HG02610 (cell line): ENCODE measurements around the gene ERC1.

ENCODE experiments used
- ATAC-seq: cut with Tn5 transposase; IDR thresholded peaks from one replicate; pipeline ENCODE4 v1.9.1; 2021; ENCODE audit warnings: mild to moderate bottlenecking, moderate library complexity; ENCODE audit not compliant: unreplicated experiment

Gene ERC1

GRCh38 chr12:1527789-1528188 is 536.8 kb downstream of the ERC1 start:
- no peak for ATAC-seq

DNA sequence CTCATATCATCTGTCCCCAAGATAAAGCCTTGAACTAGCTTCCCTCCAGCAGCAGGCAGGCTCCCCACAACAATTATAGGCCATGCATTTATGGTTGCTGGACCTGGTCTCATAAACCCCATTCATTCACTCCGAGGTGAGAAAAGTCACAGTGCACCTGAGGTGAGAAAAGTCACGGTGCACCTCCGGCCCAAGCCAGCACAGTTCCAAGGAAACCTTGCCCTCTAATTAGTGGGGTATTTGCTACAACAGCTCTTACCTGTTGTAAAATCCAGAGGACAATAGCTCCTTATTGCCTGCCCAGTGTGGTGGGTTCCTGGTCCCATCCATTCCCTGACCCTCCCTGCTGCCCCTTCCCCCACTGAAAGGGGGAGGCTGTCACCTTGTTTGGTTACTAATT is 537.8 kb downstream of the ERC1 start:
- ATAC-seq, result no peak

DNA sequence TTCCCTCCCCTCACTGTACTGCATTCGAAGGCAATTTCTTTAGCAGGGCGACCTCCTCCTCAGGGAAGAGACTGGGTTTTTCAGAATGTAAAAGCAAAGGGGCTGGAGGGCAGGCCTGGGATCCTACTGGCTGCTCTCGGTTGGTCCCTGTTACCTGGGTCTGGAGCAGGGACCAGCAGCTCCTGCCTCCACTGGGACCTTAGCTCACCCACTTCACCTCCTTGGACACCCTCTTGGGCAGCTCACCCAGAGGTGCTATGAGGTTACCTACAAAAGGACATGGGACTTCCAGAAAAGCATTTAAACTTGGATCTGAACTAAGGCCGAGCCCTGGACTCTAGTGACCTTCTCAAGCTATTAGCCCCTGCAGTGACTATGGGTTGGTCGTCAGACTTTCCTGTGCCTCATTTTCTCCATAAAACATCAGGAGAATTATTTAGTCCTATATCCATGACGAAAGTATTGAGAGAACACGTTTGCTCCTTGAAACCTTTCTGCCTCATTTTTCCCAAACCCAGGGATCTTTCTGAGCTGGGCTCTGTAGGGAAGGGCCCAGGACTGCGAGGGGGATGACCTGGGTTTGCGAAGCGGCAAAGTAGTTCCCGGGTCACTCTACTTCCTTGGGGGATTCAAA is 538.3 kb downstream of the ERC1 start:
- no peak for ATAC-seq

DNA sequence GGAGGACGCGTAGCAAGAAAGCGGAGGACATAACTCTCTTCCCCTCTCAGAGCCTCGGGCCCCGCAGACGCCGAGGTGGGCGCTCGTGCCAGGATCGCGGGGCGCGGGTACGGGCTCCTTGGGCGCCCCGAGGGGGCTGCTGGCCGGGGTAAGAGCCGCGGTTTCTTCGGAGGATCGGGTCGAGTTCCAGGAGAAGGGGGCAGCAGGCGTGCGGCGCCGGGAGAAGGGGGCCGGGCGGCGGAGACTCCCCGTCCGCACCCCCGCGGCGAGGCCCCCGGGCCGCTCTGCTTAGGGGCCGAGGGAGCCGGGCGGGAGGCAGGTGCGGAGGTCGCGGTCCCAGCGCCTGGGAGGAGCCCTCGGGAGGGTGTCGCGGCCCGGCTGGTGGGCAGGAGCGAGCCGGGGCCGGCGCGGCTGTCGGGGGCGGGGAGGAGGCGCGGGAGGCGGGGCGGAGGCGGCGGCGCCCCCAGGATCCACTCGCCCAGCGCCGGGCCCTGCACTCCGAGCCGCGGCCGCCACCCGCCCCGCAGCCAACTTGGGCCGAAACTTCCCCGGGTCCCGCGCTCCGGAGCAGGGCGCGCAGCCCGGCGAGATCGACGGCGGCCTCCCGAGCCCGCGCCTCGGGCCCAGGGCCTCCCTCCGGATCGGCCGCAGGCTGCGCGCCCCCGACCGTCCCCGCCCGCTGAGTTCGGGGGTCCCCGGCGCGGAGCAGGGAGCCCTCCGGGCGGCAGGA is 539.0 kb downstream of the ERC1 start:
- no peak for ATAC-seq

GRCh38 chr12:1530592-1531152 is 539.6 kb downstream of the ERC1 start:
- no peak for ATAC-seq

GRCh38 chr12:1531153-1531653 is 540.2 kb downstream of the ERC1 start:
- no peak for ATAC-seq

- no peak for ATAC-seq
Measured at GRCh38 chr12:1531654-1532374, 540.8 kb downstream of the ERC1 start.

DNA sequence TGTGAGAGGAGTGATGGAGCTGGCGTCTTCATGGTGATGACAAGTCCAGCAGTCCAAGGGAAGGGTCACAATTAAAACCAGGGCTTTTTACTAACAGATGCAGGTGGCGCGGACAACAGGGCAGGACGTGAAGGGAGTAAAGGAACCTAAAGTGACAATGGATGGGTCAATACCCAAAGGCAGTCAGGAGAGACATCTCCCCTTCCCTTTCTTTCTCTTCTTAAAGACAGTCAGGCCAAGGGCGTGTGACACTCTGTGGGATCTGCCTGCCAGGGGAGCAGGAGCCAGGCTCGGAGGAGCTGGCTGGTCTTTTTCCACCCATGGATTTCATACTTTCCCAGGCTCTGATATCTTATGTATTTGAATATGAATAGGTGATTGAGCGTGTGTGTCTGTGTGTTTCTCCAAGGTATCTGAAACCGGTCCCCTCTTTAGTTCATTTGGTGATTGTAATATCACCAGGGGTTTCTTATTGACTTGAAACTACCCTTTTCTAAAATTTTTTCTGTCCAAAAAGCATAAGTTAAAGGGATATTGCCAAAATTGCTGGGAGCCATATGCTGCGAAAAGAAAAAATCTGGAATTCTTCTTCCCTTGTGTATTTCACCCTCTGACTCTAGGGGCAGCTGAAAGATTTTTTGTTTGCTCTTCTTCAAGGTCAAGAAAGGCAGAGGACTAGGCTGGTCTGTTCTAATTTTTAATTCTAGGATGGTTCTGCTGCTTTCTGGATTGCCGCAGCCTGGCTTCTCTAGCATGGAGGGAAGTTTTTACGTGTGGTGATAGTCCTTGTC is 541.5 kb downstream of the ERC1 start:
- ATAC-seq, result no peak

DNA sequence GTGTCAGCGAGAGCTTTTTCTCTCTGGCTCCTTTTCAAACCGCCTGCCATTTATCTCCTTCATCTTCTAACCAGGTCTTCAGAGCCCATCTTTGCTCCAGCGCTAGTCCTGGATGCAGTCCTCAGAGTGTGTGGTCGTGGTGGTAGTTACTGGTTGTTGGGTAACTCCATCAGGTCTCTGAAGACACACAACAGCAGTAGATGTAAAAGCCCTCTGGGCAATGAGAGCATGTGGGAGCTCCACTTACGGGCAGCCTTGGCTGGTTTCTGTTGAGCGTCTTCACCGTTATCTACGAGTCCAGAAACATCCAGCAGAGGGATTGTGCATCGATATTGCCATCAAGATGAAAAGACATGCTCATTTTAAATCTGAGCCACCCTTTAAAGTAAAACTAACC is 542.2 kb downstream of the ERC1 start:
- no peak for ATAC-seq

GRCh38 chr12:1533602-1534304 is 542.7 kb downstream of the ERC1 start:
- ATAC-seq, result peak; percentile 62

DNA sequence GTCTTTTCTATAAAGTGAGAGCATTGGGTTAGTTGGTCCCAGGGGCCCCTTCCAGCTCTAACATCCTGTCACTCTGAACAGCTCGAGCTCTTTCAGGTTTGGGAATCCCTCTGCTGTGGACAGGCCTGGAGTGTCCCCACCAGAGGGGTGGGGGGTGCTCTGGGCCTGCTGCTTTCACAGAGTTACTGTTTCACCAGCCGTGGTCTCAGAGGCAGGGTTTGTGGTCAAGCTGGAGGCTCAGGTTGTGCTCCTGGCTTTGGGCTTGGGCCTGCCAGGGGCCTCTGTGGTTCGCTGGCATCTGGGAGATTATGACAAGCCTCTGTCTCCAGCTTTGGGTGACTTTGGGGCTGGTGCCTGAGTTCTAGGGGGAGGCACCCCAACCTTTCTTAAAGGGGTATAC is 543.7 kb downstream of the ERC1 start:
- ATAC-seq, result peak; percentile 27

DNA sequence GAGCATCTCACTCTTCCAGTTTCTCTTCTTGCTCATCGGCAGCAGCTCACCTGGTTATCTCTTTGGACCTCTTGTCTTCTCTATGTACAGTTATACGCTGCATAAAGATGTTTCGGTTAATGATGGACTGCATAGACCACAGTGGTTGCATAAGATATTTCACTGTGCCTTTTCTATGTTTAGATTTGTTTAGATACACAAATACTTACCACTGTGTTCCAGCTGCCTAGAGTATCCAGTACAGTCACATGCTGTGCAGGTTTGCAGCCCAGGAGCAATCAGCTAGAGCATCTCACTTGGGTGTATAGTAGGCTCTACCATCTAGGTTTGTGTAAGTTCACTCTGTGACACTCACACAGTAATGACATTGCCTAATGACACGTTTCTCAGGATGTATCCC is 545.8 kb downstream of the ERC1 start:
- ATAC-seq, result no peak

DNA sequence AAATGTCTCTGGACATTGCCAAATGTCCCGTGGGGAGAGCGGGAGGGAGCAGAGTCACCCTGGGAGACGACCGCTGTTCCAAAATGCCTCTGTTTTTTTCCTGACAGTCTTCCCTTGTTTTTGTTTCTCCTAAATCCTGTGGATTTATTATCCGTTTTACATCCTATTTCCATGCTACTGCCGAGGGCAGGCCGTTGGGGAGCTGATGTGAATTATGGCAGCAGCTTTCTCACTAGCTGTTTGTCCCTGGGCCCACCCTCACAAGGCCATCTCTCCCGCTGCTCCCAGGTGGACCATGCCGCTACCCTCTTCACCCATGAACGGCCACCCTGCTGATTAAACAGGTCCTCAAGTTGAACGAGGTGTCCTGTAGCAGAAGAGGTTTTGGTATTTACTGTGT is 548.1 kb downstream of the ERC1 start:
- ATAC-seq, result no peak

DNA sequence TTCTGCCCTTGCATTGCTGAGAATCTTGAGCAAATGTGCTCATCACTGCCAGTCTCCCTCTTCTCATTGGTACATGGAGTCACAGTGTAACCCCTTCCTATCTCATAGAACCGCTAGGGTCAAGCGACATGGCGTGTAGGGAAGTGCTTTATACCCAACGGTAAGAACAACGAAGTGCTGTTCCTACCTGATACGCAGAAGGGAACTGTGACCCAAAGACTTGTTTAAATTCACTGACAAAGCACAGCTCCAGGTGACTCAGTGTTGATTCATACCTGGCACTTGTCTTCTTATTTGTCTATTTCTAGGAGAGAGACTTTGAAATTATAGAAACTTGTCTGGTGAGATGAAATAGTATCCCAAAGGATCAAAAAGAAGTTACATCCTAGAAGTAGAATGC is 549.7 kb downstream of the ERC1 start:
- ATAC-seq, result no peak

DNA sequence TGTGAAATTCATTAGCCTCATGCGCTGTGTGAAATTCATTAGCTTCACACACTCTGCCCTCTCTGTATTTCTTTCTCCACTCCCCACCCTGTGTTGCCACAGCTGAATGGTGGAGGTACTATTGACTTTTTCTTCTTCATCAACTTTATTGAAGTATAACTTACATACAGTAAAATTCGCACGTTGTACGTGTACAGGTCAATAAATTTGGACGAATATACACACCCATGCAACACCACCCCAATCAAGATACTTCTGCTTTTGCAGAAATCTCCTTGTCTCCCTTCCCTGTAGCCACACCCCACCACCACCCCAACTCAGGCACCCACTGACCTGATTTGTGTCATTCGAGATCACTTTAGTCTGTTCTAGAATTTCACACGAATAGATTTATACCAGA is 551.6 kb downstream of the ERC1 start:
- no peak for ATAC-seq

DNA sequence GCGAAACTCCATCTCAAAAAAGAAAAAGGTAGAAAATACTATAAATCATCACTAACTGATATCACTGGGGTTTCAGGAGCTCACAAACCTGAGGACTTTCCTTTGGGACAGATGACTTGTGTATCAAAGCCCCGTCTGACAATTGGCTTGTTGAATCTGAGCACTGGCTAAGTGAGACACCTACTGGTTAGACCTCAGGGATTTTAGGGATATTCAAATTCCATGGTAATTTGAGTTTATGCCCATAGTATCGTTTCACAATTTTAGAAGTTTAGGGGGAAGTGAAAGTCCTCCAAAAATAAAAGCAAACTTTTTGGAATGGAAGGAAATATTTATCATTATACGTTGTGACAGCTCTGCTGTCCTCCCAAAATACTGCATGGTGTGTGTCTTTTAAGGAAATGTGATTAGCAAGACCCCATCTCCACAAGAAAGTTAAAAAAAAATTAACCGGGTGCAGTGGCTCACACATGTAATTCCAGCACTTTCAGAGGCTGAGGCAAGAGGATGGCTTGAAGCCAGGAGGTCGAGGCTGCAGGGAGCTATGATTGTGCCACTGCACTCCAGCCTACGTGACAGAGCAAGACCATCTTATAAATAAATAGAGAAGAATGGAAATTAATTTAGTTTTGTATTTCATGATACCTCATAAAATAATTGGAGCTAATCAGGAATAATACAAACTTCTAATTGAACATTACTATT is 554.1 kb downstream of the ERC1 start:
- ATAC-seq, result no peak
